ENCODE data around the gene TMEM144.

TMEM144 gene

DNA sequence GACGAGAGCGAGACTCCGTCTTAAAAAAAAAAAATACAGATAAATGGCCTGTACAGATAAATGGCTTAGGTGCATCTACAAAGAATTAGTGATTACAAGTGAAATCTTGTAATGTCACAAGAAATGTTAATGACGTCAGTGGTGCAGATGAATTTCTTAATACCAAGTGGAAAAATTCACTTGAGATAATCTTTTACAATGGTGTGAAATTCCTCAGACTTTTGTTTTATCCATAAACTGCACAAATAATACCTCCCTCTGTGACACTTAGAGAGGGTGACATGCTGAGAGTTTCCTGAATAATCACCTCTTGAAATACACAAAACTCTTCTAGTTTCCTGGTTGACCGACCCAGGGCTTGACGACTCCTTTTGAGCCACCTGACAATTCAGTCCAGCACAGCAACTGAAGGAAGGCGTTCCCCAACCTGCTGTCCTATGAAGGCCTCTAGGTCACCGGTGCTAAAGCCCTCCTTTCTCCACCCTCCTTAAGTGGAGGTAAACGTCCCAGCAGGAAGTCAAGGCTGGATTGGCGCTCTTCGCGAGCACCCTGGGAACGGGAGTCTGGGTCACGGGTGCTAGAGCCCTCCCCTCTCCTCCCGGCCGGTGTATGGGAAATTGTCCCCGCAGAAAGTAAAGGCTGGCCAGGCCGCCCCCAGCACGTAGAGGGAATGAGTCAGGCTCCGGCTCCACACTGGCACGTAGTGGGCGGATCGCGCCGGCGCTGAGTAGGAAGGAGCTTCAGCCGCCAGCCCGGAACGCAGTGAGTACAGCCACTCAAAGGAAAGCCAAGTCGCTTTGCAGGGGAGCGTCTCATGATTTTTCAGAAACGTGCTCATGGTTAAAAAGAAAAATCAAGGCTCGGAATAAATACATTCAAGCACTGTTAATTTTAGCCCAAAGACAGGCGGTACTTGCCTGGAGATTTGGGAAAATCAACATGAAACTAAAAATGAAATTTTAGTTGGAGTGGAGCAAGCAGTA is at the start of gene TMEM144:
TSS of gene TMEM144 (plus strand) at position 662 of the 983 bp plus-strand sequence. CDS start 2,182 bp downstream, outside the sequence.
- DNase-seq (ENCODE audit: extremely low spot score, insufficient read length, low read depth), result no peak
- FAIRE-seq, result no peak

DNA sequence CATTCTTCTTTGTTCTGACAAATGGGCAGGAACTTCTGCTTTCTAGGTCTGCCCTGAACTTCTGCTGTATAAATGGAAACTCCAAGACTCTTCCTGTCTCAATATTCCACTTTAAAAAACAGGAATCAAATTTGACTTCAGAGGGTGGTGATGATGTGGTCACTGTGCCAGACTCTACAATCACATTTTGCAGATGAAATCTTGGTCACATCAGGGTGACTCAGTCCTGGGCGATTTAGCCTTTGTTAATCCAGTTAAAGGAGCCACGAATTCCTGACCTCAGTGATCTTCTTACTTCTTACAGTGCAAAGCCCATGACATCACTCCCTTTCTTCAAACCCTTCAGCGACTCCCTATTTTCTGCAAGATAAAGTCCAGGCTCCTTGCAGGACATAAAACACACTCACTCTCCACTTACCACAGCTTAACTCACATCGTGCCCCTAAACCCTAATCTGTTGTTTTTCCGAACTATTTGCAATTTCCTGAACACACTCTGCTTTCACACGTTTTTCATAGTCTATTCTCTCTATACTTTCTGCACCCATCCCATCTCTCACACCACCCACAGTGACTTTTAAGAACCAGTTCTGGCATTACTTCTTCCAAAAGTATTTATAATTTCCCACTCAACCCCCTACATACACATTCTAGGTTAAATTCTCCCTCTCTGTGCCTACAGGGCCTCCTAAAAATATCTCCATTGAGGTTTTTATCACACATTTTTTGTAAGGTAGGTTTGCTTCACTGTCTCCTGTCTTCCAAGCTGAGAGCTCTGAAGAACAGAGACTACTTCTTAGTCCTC is 48.5 kb upstream of the TMEM144 start:
- FAIRE-seq (no peak), DNase-seq (ENCODE audit: extremely low spot score, insufficient read length, low read depth) (no peak)

DNA sequence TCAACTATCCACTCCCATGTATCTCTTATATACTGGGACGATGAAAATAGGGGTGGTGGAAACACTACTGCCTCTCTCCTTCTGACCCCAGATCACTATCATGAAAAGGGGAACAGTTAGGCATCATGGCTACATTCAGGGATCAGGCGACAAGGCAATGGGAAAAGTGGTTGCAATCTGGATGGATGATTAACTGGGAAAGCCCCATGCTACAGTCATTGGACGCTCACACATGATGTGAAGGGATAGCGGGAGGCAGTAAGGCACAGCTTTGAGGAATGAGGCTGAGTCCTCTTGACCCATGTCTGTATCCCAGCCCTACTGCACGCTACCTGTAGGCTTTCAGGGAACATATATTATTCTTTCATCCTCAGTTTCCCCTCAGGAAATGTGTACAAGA is 47.7 kb upstream of the TMEM144 start:
- FAIRE-seq, result no peak

DNA sequence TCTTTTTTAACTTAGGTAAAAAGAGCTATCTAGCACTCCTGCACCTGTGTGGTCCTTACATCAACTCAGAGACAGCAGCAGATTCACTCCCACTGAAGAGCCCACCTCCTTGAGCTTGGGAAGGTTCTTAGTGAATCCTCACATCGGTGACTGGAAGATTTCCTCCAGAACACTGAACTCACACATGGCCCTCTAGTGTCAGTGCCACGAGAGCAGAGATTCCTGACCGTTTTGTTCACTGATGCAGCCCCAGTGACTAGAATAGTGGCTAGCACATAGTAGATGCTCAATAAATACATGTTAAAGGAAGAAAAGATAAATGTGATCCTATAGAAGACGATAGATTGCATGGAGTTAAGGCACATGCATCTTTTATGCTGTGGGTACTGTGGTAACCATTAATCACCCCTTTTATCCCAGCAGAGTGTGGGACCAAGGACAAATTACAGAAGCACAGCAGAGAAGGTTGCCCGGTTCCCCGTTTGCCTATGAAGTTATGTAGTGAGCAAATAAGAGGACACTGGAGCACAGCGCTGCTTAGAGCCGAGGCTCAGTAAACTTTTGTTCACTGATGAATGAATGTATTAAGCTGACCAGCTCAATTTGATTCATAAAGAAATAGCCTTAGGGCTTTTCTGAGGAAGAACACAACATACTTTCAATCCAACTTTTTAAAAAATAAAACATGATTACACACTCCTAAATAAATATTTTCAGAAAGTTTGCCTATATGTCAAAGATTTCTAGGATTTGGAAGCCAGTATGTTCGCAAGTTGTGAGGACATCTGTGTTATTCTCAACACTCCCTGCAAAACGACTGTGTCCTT is 46.1 kb upstream of the TMEM144 start:
- FAIRE-seq (no peak), DNase-seq (ENCODE audit: extremely low spot score, insufficient read length, low read depth) (no peak)

More for the DNA sequence above, 47.7 kb upstream of the TMEM144 start:
- no peak for DNase-seq (ENCODE audit: extremely low spot score, insufficient read length, low read depth)

DNA sequence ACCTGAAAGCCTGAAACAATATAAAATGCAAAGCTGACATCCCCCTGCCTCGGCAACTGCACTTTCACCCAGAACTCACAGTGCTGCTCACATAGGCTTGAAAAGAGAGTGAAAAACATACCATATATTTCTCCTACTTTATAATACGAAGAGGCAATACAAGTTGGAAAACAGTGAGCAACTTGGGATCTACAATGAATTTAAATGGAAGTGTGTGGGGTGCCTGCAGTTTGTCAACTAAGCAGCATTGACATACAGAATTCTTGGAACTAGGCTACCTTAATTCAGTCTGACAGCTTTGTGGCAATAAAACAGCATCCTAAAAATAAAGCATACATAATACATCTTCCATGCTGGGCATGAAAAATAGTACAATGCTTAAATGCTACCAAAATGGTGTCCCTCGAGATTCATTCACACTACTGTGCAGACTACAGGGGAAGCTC is 45.5 kb upstream of the TMEM144 start:
- no peak for DNase-seq (ENCODE audit: extremely low spot score, insufficient read length, low read depth)
- FAIRE-seq, result no peak

DNA sequence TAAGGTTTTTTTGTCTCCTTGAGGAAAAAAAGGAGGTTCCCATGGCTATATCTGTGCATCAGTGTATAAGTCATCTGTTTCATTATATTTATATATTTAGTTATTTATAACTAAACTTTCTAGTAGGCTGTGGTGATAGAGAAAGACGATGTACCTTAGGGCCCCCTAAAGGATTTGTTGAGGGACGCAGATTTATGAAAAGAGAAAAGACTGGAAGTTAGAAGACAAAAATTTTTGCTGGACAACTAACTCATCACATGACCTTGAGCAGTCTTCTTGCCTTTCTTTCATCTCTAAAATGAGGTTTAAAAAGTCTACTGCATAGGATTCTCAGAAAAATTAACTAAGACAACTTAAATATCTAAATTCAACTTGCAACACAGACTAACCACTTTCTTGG is 43.6 kb upstream of the TMEM144 start:
- no peak for DNase-seq (ENCODE audit: extremely low spot score, insufficient read length, low read depth)
- FAIRE-seq, result no peak

DNA sequence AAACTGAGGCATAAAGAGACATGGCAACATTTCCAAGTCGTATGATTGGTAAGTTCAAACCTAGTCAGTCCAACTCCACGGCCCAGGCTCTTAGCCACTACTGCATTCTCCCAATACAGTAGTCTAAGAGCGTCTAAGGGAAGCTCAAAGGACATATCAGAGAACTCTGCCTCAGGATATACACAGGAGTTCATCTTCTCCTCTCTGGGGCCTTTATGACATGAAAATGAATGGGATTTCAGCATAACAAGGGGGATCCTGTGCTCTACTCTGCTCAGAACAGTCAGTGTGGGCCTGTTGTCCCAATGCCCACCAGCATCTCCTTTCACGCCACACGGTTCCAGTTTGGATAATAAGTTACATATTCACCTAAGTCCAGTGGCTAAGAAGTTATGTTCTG is 41.7 kb upstream of the TMEM144 start:
- DNase-seq (ENCODE audit: extremely low spot score, insufficient read length, low read depth) (no peak), FAIRE-seq (no peak)

DNA sequence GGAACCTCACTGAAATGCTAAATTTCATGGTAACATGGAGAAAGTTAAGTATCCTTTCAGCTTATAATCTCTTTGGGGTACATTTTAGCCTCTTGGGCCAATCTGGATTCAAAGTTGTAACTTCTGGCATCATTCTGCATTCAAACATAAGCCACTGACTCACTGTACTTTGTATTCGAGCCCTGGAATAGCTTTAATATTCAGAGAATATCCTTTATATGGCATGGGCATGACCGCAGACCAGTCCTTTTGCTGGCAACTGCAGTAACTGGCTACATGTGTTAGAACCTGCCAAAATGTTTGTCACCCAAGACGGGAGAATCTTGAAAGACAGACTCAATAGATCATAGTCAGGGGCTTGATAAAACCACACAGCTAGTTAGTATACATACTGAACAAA is 40.8 kb upstream of the TMEM144 start:
- no peak for DNase-seq (ENCODE audit: extremely low spot score, insufficient read length, low read depth)
- FAIRE-seq, result no peak

DNA sequence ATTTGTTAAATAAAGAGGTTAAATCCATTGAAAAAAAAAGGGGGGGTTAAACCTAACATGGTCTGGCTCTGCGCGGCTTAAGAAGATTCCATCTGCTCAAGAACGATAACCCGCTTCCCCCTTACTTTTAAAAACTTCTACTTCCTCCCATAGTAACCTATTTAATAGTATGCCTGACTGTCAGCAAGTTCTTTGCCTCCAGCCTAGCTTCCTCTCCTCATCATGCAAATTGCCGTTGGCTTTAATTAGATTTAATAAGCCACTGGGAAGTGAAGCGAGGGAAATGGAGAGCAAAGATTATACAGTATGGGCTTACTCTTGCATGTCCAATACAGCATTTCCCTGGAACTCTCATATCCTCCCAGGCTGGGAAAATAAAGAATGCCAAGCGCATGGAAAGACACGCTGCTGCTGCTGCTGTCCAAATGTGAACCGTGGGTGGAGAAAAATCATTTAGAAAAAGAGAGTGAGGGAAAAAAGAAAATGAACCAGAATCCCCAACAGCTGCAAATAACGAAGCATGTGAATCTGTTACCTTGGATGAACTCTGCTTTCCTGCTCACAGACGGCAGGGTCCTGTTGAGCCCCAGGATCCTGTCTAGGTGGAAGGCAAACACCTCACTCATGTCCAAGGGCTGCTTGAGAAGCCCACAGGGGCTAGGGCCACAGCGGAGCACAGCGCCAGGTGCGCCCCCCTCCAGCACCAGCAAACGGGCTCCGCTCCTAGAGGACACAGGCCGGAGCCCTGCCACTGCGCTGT is 40.2 kb upstream of the TMEM144 start:
- FAIRE-seq (no peak), DNase-seq (ENCODE audit: extremely low spot score, insufficient read length, low read depth) (no peak)

DNA sequence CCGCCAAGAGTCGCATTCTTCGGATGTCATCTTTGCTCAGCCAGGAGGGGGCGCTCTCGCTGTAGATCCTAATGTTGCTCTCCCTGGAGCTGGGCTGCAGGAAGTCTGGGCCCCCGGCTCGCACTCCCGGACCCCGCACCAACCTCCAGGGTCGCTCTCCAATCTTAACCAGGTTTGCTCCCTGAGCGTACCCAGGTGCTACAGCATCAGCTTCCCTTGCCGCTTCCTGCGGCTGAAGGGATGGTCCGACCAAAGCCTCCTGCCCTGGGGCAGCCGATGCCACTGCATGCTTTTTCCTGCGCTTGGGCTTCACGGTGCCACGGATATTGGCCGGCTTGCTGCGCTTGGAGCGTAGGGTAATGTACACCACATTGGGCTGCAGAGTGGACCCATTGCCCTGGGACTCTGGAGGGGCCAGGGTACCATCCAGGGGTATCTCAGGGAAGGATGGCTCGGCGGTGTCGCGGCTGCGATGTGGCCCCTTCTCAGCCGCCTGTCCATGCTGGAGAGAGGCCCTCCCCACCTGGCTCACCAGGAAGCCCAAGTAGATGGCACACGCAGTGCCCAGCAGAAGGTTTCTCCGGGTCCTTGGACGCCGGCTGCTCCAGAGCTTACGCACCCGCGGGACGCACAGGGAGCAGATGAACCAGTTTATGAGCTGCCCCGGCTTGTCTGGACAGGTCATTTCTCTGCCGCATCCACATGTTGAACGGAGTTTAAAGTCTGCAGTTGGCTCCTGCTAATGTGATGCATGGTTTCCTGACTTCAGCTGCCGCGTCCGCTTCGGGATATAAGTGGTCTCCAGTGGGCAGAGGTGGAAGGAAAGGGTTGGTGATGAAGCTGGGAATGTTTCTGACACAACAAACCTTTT is 39.4 kb upstream of the TMEM144 start:
- no peak for DNase-seq (ENCODE audit: extremely low spot score, insufficient read length, low read depth)
- FAIRE-seq, result no peak

DNA sequence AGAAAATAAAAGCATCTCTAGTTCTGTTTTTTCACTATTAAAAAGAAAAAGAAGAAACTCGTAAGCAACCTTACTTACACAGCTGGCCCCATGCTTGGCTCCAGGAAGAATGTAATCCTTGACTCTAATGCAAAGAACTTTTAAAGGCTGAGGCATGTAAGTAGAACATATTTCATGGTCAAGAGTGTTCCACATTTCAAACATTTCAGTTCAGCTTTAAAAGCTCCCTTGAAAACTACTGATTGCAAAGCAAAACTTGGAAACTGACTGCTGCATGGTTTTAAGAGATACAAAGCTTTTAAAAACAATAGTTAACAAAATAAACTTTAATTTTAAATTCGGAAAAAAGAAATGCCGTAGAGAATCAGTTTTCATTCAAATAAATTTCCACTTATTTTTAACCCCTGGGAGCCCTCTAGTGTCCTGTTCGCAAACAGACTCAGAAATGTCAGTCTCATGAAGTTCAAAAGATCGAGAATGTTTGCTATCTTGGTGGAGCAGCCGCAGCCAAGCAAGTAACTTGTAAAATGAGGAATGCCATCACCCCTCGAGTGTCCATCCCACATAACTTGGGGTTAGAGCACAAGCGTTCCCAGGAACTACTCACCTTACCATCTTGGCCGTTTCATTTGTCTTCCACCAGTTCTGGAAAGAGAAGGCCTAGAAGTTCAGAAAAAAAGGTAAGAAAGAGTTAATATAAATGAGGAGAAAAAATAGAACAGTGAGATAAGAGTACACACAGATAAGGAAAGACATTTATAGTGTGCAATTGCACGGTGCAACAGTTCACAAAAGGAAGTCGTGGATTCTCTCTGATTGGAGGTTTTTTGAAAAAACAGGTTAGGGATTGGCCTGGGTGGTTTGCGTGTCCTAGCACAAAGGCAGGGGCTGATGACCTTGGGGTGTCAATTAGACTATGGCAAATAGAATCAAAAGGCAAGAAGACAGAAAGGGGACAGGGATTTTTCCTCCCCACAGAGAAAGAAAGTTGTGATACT is 37.7 kb upstream of the TMEM144 start, which contains the start of gene GASK1B:
TSS of gene GASK1B (minus strand) at position 765 of the 998 bp plus-strand sequence. CDS start 1,650 bp downstream, outside the sequence.
- FAIRE-seq, result peak; percentile 71
- no peak for DNase-seq (ENCODE audit: extremely low spot score, insufficient read length, low read depth)

DNA sequence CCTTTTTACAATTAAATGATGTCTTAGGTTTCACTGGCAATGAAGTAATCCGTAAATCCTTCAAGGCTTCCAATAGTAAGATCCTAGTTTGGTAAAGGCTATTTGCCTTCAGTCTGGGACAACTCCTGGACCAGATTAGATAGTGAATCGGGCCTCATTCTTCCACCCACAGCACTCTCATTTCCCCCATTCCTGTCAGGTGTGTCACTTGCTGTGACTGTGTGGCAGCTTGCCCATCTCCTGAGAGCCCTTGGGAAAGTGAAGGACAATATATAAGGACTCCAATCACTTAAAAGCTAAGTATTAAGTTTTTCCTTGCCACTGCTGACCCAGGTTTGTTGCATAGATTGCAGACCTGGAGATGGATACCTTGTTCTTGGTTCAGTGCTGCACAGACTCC is 34.2 kb upstream of the TMEM144 start:
- DNase-seq (ENCODE audit: extremely low spot score, insufficient read length, low read depth), result no peak

DNA sequence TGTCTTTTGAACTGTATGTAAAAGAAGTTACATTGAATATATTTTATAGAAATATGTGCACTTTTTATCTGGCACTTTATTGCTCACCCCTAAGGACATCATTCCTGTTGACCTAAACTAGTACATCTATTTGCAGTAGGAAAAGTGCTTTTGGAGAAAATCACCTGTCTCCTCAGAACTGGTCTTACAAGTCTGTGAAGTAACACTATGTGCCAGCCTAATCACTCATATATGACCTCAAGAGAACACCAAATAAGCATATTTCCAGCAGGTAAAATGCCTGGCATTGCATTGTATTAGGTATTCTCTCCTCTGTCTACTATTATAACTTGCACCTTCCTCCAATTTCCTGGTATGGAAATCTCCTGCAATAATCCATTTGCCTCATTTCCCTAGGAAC is 33.5 kb upstream of the TMEM144 start:
- FAIRE-seq (no peak), DNase-seq (ENCODE audit: extremely low spot score, insufficient read length, low read depth) (no peak)

More for the DNA sequence above, 34.2 kb upstream of the TMEM144 start:
- no peak for FAIRE-seq

DNA sequence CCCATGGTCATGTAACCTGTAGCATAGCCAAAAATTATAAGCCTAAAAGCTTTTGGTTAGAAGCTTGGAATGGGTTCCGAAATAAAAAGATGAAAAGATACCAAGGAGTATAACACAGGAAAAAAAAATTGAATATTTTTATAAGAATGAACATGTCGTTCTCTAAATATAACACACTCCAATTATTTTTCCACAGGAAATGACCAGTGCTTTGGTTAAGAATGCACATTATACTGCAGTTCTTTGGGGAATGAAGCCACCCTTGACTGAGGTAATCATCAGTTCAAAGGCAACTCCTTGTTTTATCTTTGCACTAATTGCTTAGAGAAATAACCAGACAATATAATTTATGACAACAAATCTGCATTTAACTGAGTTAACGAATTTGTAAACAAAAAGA is 30.8 kb upstream of the TMEM144 start:
- no peak for FAIRE-seq
- no peak for DNase-seq (ENCODE audit: extremely low spot score, insufficient read length, low read depth)

DNA sequence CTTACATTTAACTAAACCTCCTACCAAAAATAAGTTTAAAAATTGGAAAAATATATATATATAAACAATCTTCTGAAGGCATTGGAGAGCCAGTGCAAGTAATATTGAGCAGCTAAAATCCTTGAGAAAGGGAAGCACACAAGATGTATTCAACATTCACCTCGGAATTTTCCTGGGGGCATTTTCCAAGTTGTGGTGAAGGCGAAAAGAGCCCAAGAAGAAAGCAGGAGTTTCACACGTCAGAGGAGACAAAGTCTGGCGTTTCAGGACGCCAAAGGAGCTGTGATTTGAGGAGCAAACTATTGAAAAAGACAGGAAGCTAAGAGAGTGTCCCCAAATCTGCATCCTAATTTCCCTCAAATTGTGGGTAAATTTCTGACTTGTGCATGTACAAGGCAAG is 28.4 kb upstream of the TMEM144 start:
- no peak for DNase-seq (ENCODE audit: extremely low spot score, insufficient read length, low read depth)
- no peak for FAIRE-seq

DNA sequence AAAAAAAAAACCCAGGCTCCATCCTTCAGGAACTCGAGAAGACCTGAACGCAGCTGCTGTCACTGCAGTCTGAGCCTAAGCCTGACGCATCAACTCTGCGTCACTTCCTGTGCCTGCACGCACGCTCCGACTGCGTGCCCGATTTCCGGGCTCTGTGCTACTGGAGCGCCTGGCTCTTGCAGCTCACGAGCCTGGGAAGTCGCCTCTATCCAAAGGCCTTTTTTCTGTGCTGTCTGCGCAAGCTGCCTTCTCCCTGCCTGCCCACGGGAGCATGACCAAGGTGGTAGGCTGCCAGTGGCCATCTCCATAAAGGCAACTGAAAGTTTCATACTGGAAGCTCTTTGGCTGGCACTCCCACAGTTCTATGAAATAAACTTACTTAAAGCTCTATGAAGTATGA is 27.6 kb upstream of the TMEM144 start:
- FAIRE-seq, result no peak
- DNase-seq (ENCODE audit: extremely low spot score, insufficient read length, low read depth), result no peak

DNA sequence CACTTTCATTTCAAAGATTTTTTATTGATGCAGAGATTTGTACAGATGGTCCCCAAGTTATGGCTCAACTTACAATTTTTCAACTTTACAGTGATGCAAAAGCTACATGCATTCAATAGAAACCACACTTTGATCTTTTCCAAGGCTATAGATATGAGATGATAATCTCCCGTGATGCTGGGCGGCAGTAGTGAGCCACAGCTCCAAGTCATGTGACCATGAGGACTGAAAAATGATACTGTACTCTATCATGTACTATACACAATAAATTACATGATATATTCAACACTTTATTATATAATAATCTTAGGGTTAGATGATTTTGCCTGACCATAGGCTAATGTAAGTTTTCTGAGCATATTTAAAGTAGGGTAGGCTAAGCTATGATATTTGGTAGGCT is 23.5 kb upstream of the TMEM144 start:
- FAIRE-seq (no peak), DNase-seq (ENCODE audit: extremely low spot score, insufficient read length, low read depth) (no peak)
